Middle frontal gyrus (tissue), 1 donor: ENCODE results near the gene GRID1.

Source experiments
- DNase-seq: peaks from one replicate; pipeline ENCODE4 v3.0.0-alpha.2; 2015; ENCODE audit warnings: low spot score; ENCODE audit errors: extremely low spot score

GRID1 gene

GRCh38 chr10:86017841-86018734 is 348.5 kb downstream of the GRID1 start:
- no peak for DNase-seq

- no peak for DNase-seq
These were observed 353.0 kb downstream of the GRID1 start for GRCh38 chr10:86013568-86013967.

GRCh38 chr10:86007171-86007570 is 359.4 kb downstream of the GRID1 start:
- DNase-seq, result no peak

- no peak for DNase-seq
These were observed 362.3 kb downstream of the GRID1 start for GRCh38 chr10:86004337-86004736.

- DNase-seq, result no peak
These were observed 363.4 kb downstream of the GRID1 start for GRCh38 chr10:86003201-86003621.

GRCh38 chr10:86001521-86001920 is 365.1 kb downstream of the GRID1 start:
- no peak for DNase-seq

- DNase-seq, result no peak
These were observed 369.1 kb downstream of the GRID1 start for GRCh38 chr10:85997544-85997943.

GRCh38 chr10:85995791-85996190 is 370.8 kb downstream of the GRID1 start:
- DNase-seq, result no peak

GRCh38 chr10:85993840-85994507 is 372.6 kb downstream of the GRID1 start:
- no peak for DNase-seq

GRCh38 chr10:85993140-85993539 is 373.5 kb downstream of the GRID1 start:
- DNase-seq, result no peak

GRCh38 chr10:85992324-85992723 is 374.3 kb downstream of the GRID1 start:
- no peak for DNase-seq

- DNase-seq, result no peak
These were observed 379.8 kb downstream of the GRID1 start for GRCh38 chr10:85986777-85987176.

- no peak for DNase-seq
These were observed 383.5 kb downstream of the GRID1 start for GRCh38 chr10:85983051-85983450.

- DNase-seq, result no peak
These were observed 387.0 kb downstream of the GRID1 start for GRCh38 chr10:85979598-85979997.

GRCh38 chr10:85978566-85979358 is 387.8 kb downstream of the GRID1 start:
- no peak for DNase-seq

GRCh38 chr10:85977642-85978041 is 389.0 kb downstream of the GRID1 start:
- no peak for DNase-seq

GRCh38 chr10:85976267-85976793 is 390.3 kb downstream of the GRID1 start:
- DNase-seq, result no peak

GRCh38 chr10:85971494-85971893 is 395.1 kb downstream of the GRID1 start:
- DNase-seq, result no peak

GRCh38 chr10:85967594-85967993 is 399.0 kb downstream of the GRID1 start:
- no peak for DNase-seq

- no peak for DNase-seq
These were observed 405.0 kb downstream of the GRID1 start for GRCh38 chr10:85961479-85962067.

- DNase-seq, result no peak
These were observed 405.5 kb downstream of the GRID1 start for GRCh38 chr10:85961073-85961472.
